Measurements from ENCODE around the gene ITPA. TPM values are rescaled to one million over a fixed set of nuclear protein-coding genes. Genes with fewer than 3 reads are reported as not detected.
A peak's percentile ranks its signal among the peaks of the same experiment; 100 is the strongest.

Gene ITPA
- total and polyA plus RNA-seq, 9 donors = 15.8 to 55.3 (median 31.1) TPM

DNA sequence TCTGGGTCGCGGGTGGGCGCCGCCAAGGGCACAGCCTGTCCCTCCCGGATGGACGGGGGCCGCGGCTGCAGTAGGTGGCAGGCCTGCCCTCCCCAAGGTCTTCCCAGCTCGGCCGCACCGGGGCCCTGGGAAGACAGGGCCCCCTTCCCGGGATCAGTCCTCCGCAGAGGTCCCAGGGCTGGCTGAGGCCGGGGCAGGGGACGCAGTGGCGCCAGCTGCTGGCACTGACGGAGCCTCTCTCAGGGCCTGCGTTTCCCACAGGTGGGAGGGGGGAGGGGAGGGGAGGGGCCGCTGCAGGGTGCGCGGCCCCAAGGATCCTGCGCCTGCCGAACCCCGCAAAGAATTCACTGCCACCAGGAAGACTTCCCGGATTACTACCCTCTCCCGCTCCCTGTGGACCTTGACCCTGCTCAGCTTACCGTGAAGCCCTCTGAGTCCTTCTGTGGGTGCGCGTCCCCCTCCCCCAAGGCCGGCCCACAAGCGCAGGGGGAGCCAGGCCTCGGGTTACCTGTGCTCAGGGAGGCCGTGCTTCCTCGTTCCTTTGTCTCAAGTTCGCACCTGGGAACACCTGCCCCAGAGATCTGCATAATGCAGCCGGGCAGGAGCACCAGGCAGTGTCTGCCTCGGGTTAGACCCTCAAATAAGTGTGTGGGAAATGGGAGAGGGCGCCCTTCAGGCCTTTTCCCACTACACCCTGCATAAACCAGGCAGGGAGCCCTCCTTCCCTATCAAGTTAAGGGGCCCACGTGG, 41.0 kb upstream of the ITPA start:
- intact Hi-C loops (cut with DNase I) = no loop called here
- no peak overlapping the region for H3K27ac ChIP-seq
- TF ChIP-seq EP300 (IDR thresholded peaks at IDR 0.05) (no peak), POLR2A (IDR thresholded peaks at IDR 0.05) (no peak)
- TF ChIP-seq, protein P1, sequence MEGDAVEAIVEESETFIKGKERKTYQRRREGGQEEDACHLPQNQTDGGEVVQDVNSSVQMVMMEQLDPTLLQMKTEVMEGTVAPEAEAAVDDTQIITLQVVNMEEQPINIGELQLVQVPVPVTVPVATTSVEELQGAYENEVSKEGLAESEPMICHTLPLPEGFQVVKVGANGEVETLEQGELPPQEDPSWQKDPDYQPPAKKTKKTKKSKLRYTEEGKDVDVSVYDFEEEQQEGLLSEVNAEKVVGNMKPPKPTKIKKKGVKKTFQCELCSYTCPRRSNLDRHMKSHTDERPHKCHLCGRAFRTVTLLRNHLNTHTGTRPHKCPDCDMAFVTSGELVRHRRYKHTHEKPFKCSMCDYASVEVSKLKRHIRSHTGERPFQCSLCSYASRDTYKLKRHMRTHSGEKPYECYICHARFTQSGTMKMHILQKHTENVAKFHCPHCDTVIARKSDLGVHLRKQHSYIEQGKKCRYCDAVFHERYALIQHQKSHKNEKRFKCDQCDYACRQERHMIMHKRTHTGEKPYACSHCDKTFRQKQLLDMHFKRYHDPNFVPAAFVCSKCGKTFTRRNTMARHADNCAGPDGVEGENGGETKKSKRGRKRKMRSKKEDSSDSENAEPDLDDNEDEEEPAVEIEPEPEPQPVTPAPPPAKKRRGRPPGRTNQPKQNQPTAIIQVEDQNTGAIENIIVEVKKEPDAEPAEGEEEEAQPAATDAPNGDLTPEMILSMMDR (IDR thresholded peaks at IDR 0.05) = no peak
- no peak overlapping the region for H3K4me3 ChIP-seq
- H3K36me3 ChIP-seq = no peaks in the 10 kb centered on the region
- no peaks in the 10 kb centered on the region for H3K27me3 ChIP-seq
- no peak for DNase-seq
- H3K4me1 ChIP-seq (ENCODE audit: insufficient read depth) = no peaks in the 10 kb centered on the region
- H3K9me3 ChIP-seq = no peaks in the 10 kb centered on the region
- 51 to 57% (median 57%) methylated on average over 29 to 39 of the region's 39 CpGs for WGBS, 3 donors

DNA sequence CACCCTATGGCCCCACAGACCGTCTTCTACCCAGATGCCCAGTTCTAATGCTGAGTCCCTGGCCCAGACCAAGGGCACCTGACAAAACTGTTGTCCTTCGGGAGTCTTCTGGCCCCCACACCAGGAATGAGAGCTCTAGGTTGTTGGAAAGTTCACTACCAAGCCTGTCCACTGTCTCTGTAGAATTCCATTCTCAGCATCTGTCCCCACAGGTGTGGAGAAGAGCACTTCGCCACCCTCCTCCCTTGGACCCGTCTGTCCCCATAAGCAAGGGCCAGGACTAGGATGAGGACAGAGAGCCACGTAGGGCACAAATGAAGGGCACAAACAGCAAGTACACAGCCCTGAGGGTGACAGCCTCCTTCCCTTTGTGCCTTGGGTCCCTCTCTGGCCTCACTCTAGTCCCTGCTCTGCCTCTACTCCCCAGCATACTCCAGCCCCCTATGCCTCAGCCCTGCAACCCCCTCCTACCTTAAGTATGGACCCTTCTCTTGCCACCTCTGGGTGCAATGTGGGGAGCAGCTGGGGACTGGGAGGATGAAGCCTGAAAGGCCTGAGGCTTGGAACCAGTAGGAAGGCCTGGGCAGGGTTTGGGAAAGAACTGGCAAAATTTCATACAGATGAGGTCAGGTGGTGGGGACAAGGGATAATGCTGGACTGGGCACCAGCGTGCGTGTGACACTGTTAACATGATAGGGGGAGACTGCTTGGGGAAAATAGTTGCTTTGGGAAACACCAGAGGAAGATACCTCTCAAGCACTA, 40.3 kb upstream of the ITPA start:
- Histone ChIP-seq H3K36me3 (no peaks in the 10 kb centered on the region), H3K27me3 (no peaks in the 10 kb centered on the region), H3K27ac (no peak overlapping the region), H3K4me3 (no peak overlapping the region), H3K9me3 (no peaks in the 10 kb centered on the region), H3K4me1 (ENCODE audit: insufficient read depth) (no peaks in the 10 kb centered on the region)
- 85 to 89% (median 86%) methylated on average over 7 of the region's 7 CpGs for WGBS, 3 donors
- no peak for TF ChIP-seq POLR2A (IDR thresholded peaks at IDR 0.05)
- TF ChIP-seq EP300 (IDR thresholded peaks at IDR 0.05) = no peak
- TF ChIP-seq, protein P1 (IDR thresholded peaks at IDR 0.05) = no peak
- intact Hi-C loops (cut with DNase I) = no loop called here
- DNase-seq = no peak

DNA sequence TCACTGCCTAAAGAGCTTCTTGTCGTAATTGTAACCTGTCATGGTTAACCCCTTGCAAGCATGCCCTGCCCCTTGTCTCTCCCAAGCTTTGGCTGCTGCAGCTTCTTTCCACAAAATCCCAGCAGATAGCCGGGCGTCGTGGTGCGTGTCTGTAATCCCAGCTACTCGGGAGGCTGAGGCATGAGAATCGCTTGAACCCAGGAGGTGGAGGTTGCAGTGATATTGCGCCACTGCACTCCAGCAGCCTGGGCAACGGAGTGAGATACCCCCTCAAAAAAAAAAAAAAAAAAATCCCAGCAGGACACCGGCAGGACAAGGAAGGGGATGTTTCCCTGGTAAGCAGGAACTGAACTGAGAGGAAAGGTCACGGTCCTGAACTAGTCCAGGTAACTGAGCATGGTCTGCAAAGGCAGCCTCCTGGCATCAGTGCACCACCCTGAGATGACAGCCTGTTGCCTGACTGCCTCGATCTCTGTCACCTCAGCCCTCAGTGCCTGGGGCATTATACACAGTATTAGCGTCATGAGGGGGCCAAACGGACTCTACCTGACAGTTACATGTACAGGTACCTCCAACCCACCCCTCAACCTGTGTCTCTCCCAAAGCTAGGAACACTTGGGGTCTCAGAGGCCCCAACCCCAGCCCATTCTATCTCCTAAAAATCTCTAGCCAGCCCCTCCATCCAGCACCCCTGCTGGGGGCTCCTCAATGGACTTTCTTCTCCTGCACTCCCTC, 37.7 kb upstream of the ITPA start:
- Histone ChIP-seq H3K4me1 (ENCODE audit: insufficient read depth) (no peaks in the 10 kb centered on the region), H3K36me3 (no peaks in the 10 kb centered on the region), H3K27ac (no peak overlapping the region), H3K27me3 (no peaks in the 10 kb centered on the region), H3K4me3 (no peak overlapping the region), H3K9me3 (no peaks in the 10 kb centered on the region)
- no peak for DNase-seq
- intact Hi-C loops (cut with DNase I) = no loop called here
- WGBS, 3 donors = 81 to 84% (median 82%) methylated on average over 14 of the region's 14 CpGs
- TF ChIP-seq POLR2A (IDR thresholded peaks at IDR 0.05) (no peak), EP300 (IDR thresholded peaks at IDR 0.05) (no peak)
- TF ChIP-seq, protein P1 (IDR thresholded peaks at IDR 0.05) = no peak

DNA sequence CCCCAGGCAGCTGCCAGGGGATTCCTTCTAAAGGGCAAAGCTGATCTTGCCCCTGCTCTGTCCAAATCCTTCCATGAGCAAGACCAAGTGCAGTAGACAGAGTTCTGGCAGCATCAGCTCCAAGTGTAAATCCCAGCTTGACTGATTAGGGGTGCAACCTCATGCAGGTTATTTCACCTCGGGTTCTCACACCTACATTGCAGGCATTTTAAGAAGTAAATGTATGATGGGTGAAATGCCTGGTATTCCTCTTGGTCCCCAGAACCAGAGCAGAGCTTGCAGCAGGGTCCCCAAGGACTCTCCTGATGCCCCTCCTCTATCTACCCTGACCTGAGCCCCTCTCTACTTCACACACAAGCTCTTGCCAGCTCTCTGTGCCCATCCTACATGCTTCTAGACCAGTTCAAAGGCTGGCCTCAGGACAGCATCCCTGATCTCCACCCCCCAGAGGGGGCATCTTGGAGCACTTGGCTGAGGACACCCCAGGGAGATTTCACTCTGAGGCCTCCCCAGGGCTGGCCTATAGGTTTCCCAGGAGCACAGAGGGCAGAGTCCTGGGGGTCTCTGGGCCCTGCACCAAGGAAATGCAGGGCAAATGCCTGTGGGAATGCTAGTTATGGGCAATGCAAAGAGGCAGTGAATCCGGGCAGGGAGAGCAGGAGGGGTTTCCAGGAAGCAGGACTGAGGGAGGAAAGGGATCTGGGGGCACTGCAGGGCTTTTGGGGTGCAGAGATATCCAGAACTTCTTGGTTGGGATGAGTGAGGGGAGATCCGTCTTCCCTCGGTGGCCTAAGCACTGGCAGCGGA, 37.0 kb upstream of the ITPA start:
- TF ChIP-seq, protein P1 (IDR thresholded peaks at IDR 0.05) = no peak
- TF ChIP-seq POLR2A (IDR thresholded peaks at IDR 0.05) = no peak
- TF ChIP-seq EP300 (IDR thresholded peaks at IDR 0.05) = no peak

More for the DNA sequence above, 37.0 kb upstream of the ITPA start:
- Histone ChIP-seq H3K27me3 (no peaks in the 10 kb centered on the region), H3K36me3 (no peaks in the 10 kb centered on the region), H3K4me1 (ENCODE audit: insufficient read depth) (no peaks in the 10 kb centered on the region), H3K4me3 (peak overlapping the region; percentile 99), H3K27ac (peak overlapping the region; percentile 55 to 85), H3K9me3 (no peaks in the 10 kb centered on the region)
- 26 to 29% (median 27%) methylated on average over 5 of the region's 5 CpGs for WGBS, 3 donors
- intact Hi-C loops (cut with DNase I) = no loop called here
- DNase-seq = peak in 1 of 5 donors; percentile 36

Data from ovary (tissue), 9 donors.